HG02642 (cell line): ENCODE results near the gene CDH10.

Source experiments
- ATAC-seq: cut with Tn5 transposase; IDR thresholded peaks from one replicate; pipeline ENCODE4 v1.9.1; 2021; ENCODE audit warnings: mild to moderate bottlenecking; ENCODE audit not compliant: unreplicated experiment, poor library complexity

CDH10 gene

DNA sequence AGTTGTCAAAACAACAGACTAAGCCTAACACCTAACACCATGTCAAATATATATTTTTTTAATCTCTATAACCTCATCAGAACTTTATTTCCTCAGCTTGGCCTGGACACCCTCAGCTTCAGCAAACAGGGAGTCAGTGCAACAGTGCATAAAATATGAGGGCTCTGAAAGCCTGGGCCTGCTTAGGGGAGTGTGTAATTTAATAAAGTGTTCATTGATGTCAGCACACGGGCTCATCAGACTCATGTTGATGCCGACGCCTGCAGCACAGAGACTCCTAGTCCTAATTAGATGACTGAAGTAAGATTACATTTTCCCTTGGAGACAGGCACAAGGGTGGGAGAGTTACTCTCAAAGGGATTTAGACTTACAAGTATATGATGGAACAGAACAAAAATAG lies 37.8 kb downstream of the CDH10 start:
- ATAC-seq, result no peak

DNA sequence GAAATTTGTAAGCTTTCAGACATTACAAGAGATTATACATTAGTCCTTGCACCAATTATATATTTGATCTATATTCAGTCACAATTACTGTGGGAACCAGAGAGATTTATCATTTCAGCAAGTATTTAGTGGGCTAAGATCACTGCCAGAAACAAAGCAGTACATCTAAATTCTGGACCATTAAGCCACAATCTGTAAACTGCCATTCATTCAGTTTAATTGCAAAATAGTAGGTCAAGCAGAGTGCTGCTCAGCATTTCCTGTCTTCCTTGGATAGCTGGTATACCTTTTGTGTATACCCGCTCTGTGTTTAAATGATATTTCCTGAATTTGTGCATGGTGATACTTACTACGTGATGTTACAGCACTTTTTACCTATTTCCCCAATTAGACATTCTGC lies 42.6 kb downstream of the CDH10 start:
- no peak for ATAC-seq

DNA sequence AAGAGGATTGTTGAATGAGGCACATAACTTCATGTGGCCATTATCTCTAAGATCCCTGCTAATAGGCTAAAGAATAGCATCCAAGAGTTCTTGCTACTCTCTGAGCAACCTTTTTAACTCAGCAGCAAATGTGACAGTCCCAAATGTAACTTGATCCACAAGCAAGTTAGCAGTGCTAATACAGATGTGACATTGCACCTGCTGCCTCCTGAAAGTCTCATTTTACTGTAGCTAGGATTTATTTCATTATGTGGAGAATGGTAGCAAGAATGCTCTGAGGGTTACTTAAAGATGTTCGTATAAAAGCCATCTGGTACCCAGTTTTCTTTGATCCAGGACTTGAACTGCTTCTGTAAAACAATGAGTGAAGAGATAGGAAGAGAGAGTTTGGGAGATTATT lies 45.8 kb downstream of the CDH10 start:
- no peak for ATAC-seq

DNA sequence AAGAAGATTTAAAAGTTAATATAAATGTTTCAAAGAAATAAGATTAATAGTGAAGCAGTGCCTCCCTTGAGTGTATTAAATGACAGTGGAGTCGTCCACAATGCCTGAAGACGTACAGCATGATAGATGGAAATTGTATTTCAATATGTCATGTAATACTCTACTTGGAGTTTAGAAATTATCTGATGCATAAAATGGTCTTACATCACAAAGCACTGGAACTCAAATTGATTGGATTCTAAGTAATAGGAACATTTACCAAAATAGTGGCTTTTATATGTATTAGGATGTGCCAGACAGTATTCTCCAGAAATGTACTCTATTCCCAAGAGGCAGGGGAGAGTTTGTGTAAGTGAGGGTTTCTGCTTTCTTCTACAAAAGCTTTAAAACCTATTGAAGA lies 49.4 kb downstream of the CDH10 start:
- ATAC-seq, result no peak

DNA sequence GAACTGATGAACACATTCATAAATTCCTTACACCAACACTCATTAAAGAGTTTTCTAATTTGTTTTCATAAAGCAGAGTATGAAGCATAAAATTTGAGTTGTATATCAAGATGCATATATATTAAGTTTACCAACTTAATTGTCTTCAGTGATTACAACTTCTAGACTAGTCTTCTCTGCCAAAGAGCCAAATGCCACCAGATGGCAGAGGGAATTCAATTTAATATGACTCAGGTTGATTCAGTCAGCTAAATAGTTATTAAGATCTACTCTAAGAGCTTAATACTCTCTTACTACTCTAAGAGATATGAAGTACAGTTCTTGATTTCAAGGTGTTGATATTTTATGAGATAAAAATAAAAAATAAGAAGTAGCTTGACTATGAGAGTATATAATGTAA lies 53.4 kb downstream of the CDH10 start:
- ATAC-seq, result no peak

DNA sequence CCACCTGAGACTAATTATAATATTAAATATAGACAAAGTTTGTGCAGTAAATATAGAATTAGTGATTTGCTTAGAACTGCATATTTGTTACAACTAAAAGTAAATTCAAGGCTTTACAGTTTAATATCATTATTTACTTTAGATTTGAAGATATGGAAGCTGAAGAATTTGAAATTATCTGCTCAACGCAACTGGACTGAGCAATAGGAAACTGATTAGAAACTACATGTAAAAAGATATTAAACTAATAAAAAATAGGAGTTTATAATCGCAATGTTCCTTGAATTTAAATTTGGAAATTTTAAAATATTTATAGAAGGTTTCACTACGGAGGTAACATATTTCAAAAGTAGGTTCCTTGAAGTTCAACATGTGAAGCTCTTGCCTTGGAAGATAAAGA lies 55.2 kb downstream of the CDH10 start:
- no peak for ATAC-seq

DNA sequence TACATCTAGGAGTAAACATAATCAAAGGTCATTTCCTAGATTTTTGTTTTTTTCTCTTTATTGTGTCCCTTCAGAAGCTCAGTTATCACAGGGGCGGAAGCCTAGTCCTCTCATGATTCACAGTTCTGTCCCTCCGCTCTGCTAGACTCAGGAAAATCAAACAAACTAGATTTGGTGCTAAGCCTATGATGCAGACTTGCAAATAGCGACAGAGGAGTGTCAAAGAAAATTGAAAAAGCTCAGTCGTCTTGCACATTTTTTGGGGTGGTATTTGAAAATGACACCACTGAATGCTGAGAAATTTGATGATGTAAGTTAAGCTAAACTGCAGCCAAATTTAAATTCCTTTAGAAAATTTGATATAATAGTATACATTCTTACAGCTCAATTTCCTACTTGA lies 59.0 kb downstream of the CDH10 start:
- no peak for ATAC-seq

DNA sequence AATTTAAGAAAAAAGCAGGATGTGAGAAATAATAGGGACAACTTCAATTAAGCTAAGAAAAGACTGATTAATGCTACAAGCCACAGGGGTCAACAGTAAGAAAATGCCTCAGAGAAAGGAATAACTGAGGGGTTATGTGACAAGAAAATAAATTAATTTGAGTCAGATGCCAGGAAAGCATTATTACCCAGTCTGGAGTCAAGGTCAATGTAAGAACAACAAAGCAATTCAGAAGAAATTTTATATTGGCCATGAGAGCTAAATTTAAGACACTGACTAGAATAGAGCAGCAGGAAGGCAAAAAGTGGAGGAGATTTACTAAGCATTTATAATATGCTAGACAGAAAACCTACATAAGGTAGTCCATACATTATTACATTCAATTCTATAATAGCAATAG lies 73.5 kb downstream of the CDH10 start:
- ATAC-seq, result no peak

DNA sequence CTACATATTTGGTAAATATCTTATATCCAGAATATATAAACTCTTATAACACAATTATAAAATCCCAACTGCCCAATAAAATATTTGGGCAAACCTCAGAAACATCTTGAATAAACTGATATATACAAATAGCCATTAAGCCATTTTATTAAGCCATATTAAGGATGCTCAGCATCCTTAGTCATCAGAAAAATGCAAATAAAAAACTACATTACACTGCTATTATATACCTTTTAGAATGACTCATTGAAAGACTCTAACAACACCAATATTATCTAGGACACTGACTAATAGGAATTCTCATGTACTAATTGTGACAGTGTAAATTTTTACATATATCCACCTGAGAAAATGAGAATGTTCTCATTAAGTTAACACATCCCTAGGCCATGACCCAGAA lies 77.8 kb downstream of the CDH10 start:
- ATAC-seq, result no peak

DNA sequence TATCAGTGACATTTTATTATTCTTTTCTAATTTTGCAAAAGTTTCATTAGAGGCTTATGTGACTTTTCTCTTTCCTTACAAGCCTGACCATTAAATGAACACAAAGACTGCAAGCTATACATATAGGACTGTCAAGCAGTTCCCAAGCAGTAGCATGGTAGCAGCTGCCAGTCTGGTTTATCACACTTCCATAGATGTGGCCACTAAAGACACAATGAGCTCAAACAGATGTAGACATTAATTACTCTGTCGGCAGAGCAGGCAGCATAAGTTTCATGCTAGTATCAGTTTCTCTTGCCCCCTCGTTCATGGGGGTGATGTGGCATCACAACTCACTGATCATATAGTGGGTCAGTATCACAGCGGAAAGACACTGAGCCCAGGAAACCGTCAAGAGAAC lies 89.5 kb downstream of the CDH10 start:
- no peak for ATAC-seq

DNA sequence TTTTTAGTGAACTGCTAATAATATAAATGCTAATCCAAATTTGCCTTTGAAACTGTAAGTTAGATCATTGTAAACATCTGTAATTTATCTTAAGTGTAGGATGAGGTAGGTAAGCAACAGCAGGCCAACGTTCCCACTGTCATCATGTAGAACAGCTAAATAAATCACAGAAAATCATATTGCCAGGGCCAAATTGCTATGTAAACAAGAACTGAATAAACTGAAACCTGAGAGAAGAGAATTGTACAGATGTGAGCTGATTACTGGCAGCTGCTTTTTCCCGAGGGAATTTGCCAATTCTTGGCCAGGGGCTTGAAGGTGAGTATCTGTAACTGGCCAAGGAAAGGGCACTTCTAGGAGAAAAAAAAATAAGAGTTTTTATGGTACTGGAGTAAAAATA lies 97.6 kb downstream of the CDH10 start:
- ATAC-seq, result no peak

DNA sequence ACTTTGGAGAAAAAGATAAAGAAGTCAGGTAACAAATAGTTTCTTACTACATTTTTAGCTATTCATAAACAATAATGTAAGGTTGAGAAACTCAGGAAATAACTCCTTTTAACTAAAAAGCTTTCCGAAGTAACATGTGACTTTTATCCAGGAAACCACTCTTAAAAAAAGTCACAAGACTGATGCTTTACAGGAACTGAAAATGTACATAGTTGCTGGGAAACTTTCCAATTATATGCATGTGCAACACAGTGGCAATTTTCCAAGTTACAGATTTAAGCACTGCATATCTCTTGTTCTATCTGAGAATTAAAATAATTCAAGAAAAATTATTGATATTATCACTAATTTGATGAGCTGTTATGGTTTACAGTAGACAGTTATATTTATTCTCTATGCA lies 105.2 kb downstream of the CDH10 start:
- no peak for ATAC-seq

DNA sequence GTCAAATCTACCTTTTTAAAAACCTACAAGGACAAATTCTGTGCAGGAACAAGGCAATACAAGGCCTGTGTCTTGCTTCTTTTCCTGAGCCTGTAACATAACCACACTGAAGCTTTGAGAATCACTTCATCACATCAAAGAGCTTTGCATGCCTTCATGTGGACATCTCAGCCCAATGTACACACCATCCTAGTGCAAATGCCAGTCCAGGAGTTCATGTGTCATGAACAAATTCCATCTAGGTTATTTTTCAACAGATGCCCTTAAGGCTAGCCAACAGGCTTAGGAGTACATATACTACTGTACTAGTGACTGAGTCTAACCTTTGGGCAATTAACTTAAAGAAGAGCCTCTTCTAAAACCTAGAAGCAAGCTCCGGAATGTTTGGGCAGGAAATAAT lies 106.4 kb downstream of the CDH10 start:
- ATAC-seq, result no peak

DNA sequence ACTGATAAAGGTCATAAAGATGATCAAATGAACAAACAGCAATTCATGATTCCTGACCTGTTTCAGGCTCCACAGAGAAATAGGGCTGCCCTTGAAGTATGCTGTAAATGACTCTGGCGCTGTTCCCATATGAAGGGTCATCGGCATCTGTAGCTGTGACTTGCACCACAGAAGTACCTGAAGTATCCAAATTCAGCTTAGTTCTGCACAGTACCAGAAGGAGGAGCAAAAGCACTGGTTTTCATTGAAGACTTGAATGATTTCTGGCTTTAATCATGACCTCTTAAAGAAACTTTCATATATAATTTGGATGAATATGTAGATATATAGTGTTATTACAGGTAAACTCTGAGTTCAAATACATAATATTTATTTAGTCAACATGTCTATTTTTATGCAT lies 109.1 kb downstream of the CDH10 start:
- ATAC-seq, result no peak

DNA sequence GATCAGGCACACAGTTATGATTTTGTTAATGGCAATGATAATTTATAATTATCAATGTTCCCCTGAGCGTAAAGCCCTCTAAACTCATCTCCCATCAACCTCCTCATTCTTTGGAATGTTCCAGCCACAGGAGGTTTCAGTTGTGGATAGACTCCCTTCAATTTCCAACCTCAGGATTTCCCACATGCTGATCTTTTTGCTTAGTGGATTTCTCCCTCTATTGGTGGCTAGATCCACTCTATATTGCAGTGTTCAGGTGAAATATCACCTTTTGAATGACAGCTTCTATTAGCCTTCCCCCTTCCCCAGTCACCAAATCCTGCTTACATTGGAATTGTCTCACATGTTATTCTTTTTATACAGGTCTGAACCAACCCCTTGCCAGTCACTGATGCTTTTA lies 113.9 kb downstream of the CDH10 start:
- no peak for ATAC-seq

DNA sequence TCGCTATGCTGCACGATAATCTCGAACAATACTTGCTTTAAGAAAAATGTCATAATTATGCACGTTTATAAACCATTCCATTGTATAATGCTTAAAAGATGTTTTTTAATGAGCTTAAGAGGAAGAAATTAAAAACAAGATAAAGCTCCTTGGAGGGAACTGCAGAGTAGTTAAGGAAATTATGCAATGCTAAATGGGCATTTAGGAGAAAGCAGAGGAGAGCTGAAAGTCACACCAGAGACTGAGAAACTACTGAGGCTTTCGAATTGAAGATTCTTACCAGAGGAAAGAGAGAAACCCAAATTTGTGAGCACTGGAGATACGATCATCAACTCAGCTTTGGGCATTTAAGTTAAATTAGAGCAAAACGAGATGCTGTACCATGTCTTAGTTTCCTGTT lies 119.4 kb downstream of the CDH10 start:
- no peak for ATAC-seq

DNA sequence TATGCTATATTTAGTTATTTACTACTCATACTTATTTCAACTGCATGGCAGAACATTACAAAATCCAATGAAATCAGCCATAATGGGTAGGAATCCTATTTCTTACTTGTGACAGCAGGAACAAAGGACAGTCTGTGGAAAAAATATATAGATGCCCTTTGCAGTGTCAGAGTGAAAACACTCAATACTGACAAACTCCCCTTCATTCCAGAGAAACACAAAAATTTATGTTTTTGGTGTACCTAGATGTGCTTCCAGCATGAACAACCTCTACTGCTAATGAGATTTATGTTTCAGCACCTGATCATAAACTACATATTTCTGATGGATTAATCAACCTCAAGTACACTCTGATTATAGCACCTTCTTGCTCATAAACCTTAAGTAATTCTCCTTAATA lies 132.4 kb downstream of the CDH10 start:
- no peak for ATAC-seq

DNA sequence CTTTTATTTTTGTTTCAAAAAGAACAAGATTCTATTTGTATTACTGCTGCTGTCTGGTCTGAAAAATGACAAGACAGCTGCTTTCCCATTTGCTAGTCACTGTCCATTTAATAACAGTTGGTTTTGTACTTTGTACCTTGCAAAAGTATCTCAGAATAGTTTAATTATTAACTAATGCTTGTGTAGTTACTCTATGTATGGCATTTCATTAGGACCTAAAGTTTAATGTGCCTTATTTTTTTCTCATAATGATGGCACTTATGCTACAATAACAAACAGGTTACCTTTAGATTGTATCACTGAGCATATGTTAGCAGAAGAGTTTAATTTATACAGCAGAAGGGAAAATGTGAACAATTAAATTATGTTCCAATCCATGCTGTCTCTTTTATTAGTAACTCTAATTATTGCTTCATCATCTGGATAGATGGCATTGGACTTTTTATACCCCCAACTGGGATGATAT lies 134.2 kb downstream of the CDH10 start:
- ATAC-seq, result no peak

DNA sequence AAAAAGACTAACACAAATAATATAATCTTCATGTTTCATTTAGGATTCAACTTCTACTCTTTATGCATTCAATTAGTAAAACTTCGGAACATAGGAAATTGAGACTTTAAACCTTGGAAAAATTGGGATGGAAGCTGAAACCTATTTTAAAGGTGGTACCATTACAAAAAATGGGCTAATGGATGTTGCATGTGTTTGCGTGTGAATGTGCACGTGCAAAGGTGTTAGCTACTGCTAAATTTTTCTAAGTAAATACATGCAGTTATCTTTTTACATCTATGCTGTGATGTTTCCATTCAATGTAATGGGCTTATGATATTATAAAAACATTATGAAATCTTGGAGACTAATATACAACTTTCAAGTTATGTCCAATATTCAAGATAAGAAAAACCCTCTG lies 134.8 kb downstream of the CDH10 start:
- no peak for ATAC-seq

DNA sequence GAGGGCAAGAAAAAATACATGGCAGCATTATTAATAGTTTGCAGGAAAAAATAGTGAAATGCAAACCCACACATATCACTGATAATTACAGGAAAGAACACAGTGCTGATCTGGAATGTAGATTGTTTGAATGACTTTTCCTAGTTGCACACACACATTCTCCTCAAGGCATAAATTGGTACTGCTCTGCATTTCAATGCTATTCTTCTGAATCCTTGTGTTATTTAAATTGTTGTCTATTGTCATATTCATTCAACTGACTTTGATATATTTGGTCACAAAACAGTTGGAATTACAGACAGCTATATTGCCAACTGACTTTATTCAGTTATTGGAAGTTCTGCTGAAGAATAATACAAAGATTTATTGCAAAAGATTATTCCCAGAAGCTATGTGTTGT lies 139.5 kb downstream of the CDH10 start:
- no peak for ATAC-seq

DNA sequence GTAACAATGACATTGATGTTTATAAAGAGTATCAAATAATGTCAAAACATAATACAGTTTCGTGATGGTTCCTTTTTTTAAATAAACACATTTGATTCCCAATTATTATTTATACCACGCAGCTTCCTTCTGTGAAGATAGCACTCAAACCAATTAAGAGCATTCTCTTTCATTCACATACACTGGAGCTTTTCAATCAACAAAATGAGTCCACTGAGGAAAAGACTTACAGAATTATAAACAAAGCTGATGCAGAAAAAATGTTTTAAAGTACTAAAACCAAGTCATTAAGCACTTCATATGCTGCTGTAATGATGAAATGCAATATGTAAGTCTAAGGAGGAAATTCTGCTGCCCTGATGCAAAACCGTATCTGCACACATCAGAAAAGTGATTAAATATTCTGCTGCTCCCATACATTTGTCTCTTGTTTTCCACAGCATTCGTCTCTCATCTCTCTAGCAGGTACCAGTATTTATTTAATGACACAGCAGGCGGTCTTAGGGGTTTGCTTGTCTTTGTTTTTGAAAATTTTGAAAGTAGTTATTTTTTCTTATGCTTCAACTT lies 147.1 kb downstream of the CDH10 start:
- ATAC-seq, result no peak

DNA sequence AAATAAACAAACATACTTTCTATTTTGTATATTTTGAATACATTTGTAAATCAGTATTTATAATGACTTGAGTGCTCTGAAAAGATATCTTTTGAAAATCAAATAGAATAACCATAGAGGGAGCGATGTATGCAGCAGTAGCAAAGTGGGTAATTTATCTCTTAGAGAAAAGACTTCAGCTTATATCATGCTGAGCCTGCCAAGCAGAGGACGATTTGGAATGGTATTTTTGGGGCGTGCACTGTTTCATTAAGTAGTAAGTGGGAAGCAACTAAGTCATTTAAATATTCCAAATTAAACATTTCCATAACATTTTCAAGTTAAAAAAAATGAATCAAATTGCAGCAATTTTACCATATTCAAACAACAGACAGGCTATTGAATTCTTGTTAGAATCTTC lies 147.6 kb downstream of the CDH10 start:
- no peak for ATAC-seq

DNA sequence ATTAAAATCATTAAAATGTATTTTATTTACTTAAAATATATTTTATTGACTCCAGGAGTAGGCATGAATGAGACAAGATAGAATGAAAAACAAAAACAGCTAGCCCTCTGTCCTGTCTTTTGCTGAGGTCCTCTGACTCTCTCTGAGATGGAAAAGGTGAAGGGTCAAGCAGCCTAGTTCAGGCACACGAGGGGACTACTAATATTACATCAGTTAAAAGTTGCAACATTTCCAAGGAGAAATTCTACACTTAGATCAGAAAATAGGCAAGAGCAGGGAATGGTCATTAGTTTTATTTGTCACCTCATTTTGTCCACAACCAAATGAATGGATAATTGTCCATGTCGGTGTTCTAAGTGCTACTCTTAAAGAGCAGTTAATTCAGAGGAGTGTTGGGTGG lies 148.5 kb downstream of the CDH10 start:
- ATAC-seq, result no peak
